GM12878 (cell line): ENCODE measurements around the gene SCAI. TPM values are rescaled to one million over a fixed set of nuclear protein-coding genes. Genes with fewer than 3 reads are reported as not detected.

Source experiments
- ATAC-seq: fragments of 200-7000 bp; cut with Tn5 transposase; 3 replicates; pipeline ENCODE4 v1.9.1; 2020; ENCODE audit warnings: mild to moderate bottlenecking, moderate library complexity
- BruUV-seq: library from RNA; stranded (reverse); fragments of 400-500 nt; replicated peaks from 2 replicates; lab custom pipeline; 2021; lab: Mats Ljungman, UMichigan
- CTCF ChIA-PET: fragments of 300-600 bp; sonication (Branson Sonifier 250); formaldehyde crosslinking; extraction: SDS; loops from one replicate; lab custom pipeline; 2021; ENCODE audit warnings: inconsistent platforms; lab: Yijun Ruan, JAX
- POLR2A ChIA-PET: fragments of 350-600 bp; formaldehyde crosslinking; extraction: SDS; loops from one replicate; lab custom pipeline; 2021; ENCODE audit warnings: inconsistent platforms; lab: Charles Lee
- RAD21 ChIA-PET: fragments of 300-600 bp; sonication (Branson Sonifier 250); formaldehyde crosslinking; loops from one replicate; lab custom pipeline; 2023; ENCODE audit warnings: antibody characterized with exemption; ENCODE audit not compliant: unreplicated experiment; lab: Charles Lee
- SMC1A ChIA-PET: fragments of 300-600 bp; sonication (Branson Sonifier 250); formaldehyde crosslinking; loops from one replicate; lab custom pipeline; 2023; ENCODE audit not compliant: unreplicated experiment, uncharacterized antibody; lab: Charles Lee
- DNase-seq: peaks from one replicate; pipeline ENCODE4 v3.0.0-alpha.2; 2011; ENCODE audit warnings: low read depth, low spot score
- FAIRE-seq: peaks from 3 replicates; lab custom pipeline; 2011; peaks lifted over from hg19 to GRCh38; lab: Jason Lieb, UNC
- H2AFZ ChIP-seq: 2 replicates; pipeline ENCODE4 v1.6.0; 2011; ENCODE audit warnings: low read depth, low read length, control low read depth; ENCODE audit not compliant: control insufficient read depth
- H3K27ac ChIP-seq: 2 replicates; pipeline ENCODE4 v1.5.1; 2011; ENCODE audit warnings: control low read depth; ENCODE audit not compliant: control insufficient read depth, insufficient read depth
- H3K27me3 ChIP-seq, 2 experiments: replicated peaks in 1 of 2; 2 replicates each; pipeline versions ENCODE4 v1.6.0 to v1.6.1; 2011; ENCODE audit warnings: low read length in 1 of 2; ENCODE audit not compliant: control insufficient read depth in 2 of 2, insufficient read depth in 2 of 2
- H3K36me3 ChIP-seq, 2 experiments: 2 replicates each; pipeline ENCODE4 v1.5.1; 2011; ENCODE audit warnings: low read length in 1 of 2; ENCODE audit not compliant: control insufficient read depth in 2 of 2, insufficient read depth in 2 of 2
- H3K4me1 ChIP-seq: 2 replicates; pipeline ENCODE4 v1.6.1; 2011; ENCODE audit warnings: mild to moderate bottlenecking, low read length, moderate library complexity, mixed read lengths; ENCODE audit not compliant: control insufficient read depth, insufficient read depth
- H3K4me2 ChIP-seq: 2 replicates; pipeline ENCODE4 v1.6.0; 2011; ENCODE audit warnings: control low read depth; ENCODE audit not compliant: control insufficient read depth, insufficient read depth
- H3K4me3 ChIP-seq: fragments of 200-600 bp; sonication (generic); 2 replicates; pipeline ENCODE4 v1.5.1; 2016
- H3K79me2 ChIP-seq: 2 replicates; pipeline ENCODE4 v1.6.0; 2011; ENCODE audit warnings: low read length; ENCODE audit not compliant: control insufficient read depth, insufficient read depth
- H3K9ac ChIP-seq: 2 replicates; pipeline ENCODE4 v1.8.0; 2011; ENCODE audit warnings: low read length, control low read depth, mixed read lengths; ENCODE audit not compliant: control insufficient read depth, insufficient read depth
- H3K9me3 ChIP-seq: replicated peaks from 3 replicates; pipeline ENCODE4 v1.5.1; 2011; ENCODE audit warnings: mild to moderate bottlenecking, low read length; ENCODE audit not compliant: control insufficient read depth, insufficient read depth
- H4K20me1 ChIP-seq: 2 replicates; pipeline ENCODE4 v1.6.0; 2011; ENCODE audit not compliant: control insufficient read depth, insufficient read depth
- BMI1 ChIP-seq: fragments of 450-650 bp; IDR thresholded peaks from 2 replicates; pipeline ENCODE4 v1.6.1; 2016; ENCODE audit warnings: mild to moderate bottlenecking, moderate library complexity, borderline replicate concordance
- CBX3 ChIP-seq: fragments of 200-600 bp; sonication (generic); IDR thresholded peaks from 2 replicates; pipeline ENCODE4 v1.6.1; 2016; ENCODE audit warnings: low read depth, borderline replicate concordance
- ESRRA ChIP-seq: IDR thresholded peaks from 2 replicates; pipeline ENCODE4 v1.6.1; 2012; ENCODE audit warnings: mild to moderate bottlenecking, low read length, improper control_type of control experiment
- IKZF1 ChIP-seq: fragments of 450-650 bp; conservative IDR thresholded peaks from 2 replicates; pipeline ENCODE4 v1.6.1; 2017; ENCODE audit warnings: antibody characterized with exemption, mild to moderate bottlenecking
- MYB ChIP-seq: fragments of 150-350 bp; IDR thresholded peaks from 2 replicates; pipeline ENCODE4 v1.6.1; 2014; ENCODE audit warnings: mild to moderate bottlenecking, low read depth, low read length, borderline replicate concordance
- NFIC ChIP-seq: IDR thresholded peaks from 2 replicates; pipeline ENCODE4 v1.6.1; 2012; ENCODE audit warnings: low read depth, mild to moderate bottlenecking, inconsistent platforms, low read length, moderate library complexity
- NFXL1 ChIP-seq: fragments of 450-650 bp; IDR thresholded peaks from 2 replicates; pipeline ENCODE4 v1.6.1; 2017; ENCODE audit warnings: antibody characterized with exemption, mild to moderate bottlenecking, borderline replicate concordance
- NR2F1 ChIP-seq: fragments of 450-650 bp; conservative IDR thresholded peaks from 2 replicates; pipeline ENCODE4 v1.6.1; 2017; ENCODE audit warnings: mild to moderate bottlenecking
- PAX5 ChIP-seq: IDR thresholded peaks from 2 replicates; pipeline ENCODE4 v1.6.1; 2011; ENCODE audit warnings: low read depth, low read length, borderline replicate concordance
- RAD21 ChIP-seq: IDR thresholded peaks from 2 replicates; pipeline ENCODE4 v1.6.1; 2011; ENCODE audit warnings: mild to moderate bottlenecking, low read depth, low read length, moderate library complexity; ENCODE audit not compliant: insufficient read depth
- RUNX3 ChIP-seq: IDR thresholded peaks from 2 replicates; pipeline ENCODE4 v1.6.1; 2012; ENCODE audit warnings: low read length, inconsistent platforms
- SIX5 ChIP-seq: IDR thresholded peaks from 2 replicates; pipeline ENCODE4 v1.6.1; 2011; ENCODE audit warnings: mild to moderate bottlenecking, low read depth, low read length, moderate library complexity; ENCODE audit not compliant: severe bottlenecking
- SP1 ChIP-seq: IDR thresholded peaks from one replicate; pipeline ENCODE4 v1.6.1; 2011; ENCODE audit warnings: low read depth, low read length
- SPI1 ChIP-seq: IDR thresholded peaks from 2 replicates; pipeline ENCODE4 v1.6.1; 2011; ENCODE audit warnings: low read depth, mild to moderate bottlenecking, low read length, moderate library complexity, borderline replicate concordance; ENCODE audit not compliant: insufficient read depth
- ZNF24 ChIP-seq: fragments of 450-650 bp; IDR thresholded peaks from 2 replicates; pipeline ENCODE4 v1.6.1; 2017; ENCODE audit warnings: antibody characterized with exemption, mild to moderate bottlenecking
- ZNF622 ChIP-seq: fragments of 450-650 bp; IDR thresholded peaks from 2 replicates; pipeline ENCODE4 v1.6.1; 2017; ENCODE audit warnings: mild to moderate bottlenecking, inconsistent platforms
- WGBS: methylation state at CpG from one replicate; pipeline ENCODE4 v1.1.6; 2016; ENCODE audit warnings: low lambda C conversion rate; ENCODE audit not compliant: insufficient replicate concordance, insufficient coverage; ENCODE audit errors: missing lambda C conversion rate; 5-methylcytosine and 5-hydroxymethylcytosine counted together
- in situ Hi-C: fragments of 300-500 bp; cut with MboI; formaldehyde crosslinking; loops from 9 replicates; pipeline ENCODE4 v1.14.3; 2018; ENCODE audit warnings: mixed read lengths
- intact Hi-C: fragments of 100-400 bp; cut with micrococcal nuclease; formaldehyde crosslinking; loops from one replicate; pipeline ENCODE4 v1.14.2; 2022; ENCODE audit not compliant: unreplicated experiment
- polyA plus RNA-seq, 11 experiments: library from polyadenylated mRNA; depleted of rRNA in 4 of 11; unstranded in 6 of 11; stranded (reverse) in 5 of 11; fragments of >200 nt; fragmentation: Nextera tagmentation in 4 of 11; fragmentation: Illumina TruSeq in 1 of 11; extraction: Ambion mirVana in 4 of 11; extraction: Trizol in 1 of 11; gene quantifications; 1 replicate in 1 of 11; 2 replicates in 10 of 11; pipeline versions ENCODE4 v1.2.1 to v1.2.3, GENCODE V29; 2011 to 2016; ENCODE audit warnings: inconsistent platforms in 2 of 11, missing spikeins in 2 of 11, low read depth in 1 of 11
- total RNA-seq, 4 experiments: library from RNA; depleted of rRNA in 3 of 4; stranded (reverse); fragments of >200 nt in 3 of 4; fragmentation: Illumina TruSeq in 1 of 4; extraction: Trizol in 1 of 4; gene quantifications; 2 replicates each; pipeline versions ENCODE4 v1.2.1 to v1.2.3, GENCODE V29; 2013 to 2021
- TF ChIP-seq, protein P1 (sequence below): IDR thresholded peaks from 2 replicates; pipeline ENCODE4 v1.6.1; 2011; ENCODE audit warnings: borderline replicate concordance, low read depth, mild to moderate bottlenecking, moderate library complexity, low read length; ENCODE audit not compliant: insufficient read depth, poor library complexity, severe bottlenecking
- TF ChIP-seq, protein P2 (sequence below): fragments of 450-650 bp; IDR thresholded peaks from 2 replicates; pipeline ENCODE4 v1.6.1; 2017; ENCODE audit warnings: low read depth, mild to moderate bottlenecking, moderate library complexity
- TF ChIP-seq, protein P3 (sequence below): fragments of 450-650 bp; formaldehyde crosslinking; IDR thresholded peaks from 2 replicates; pipeline ENCODE4 v1.4.0; 2022; ENCODE audit warnings: mild to moderate bottlenecking, moderate library complexity

Gene SCAI
- total and polyA plus RNA-seq, 10 of the 15 experiments (the other 5 are each of a cell fraction or from before 2014, with no cell fraction given) = 0.52 to 8.8 (median 5.1) TPM

DNA sequence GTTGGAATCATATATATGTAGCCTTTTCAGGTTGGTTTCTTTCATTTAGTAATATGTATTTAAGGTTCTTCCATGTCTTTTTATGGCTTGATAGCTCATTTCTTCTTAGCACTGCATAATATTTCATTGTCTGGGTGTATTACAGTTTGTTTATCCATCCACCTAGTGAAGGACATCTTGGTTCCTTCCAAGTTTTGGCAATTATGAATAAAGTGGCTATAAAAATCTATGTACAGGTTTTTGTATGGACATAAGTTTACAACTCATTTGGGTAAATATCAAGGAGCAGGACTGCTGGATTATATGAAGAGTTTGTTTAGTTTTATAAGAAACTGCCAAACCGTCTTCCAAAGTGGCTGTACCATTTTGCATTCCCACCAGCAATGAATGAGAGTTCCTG lies 34.6 kb upstream of the SCAI start:
- in situ Hi-C loops (no loop called here), intact Hi-C loops (no loop called here)
- Histone ChIP-seq H3K9me3 (no peaks in the 10 kb centered on the region), H3K9ac (no peak overlapping the region), H3K4me2 (no peak overlapping the region), H4K20me1 (no peaks in the 10 kb centered on the region), H3K79me2 (peaks cover 39% of the 10 kb centered on the region), H3K27me3 (no peaks in the 10 kb centered on the region), H3K4me1 (no peaks in the 10 kb centered on the region), H3K27ac (no peak overlapping the region), H3K4me3 (no peak overlapping the region), H2AFZ (no peak overlapping the region), H3K36me3 (peaks cover 0 to 3% of the 10 kb centered on the region in 2 experiments; a peak in 1 of 4 replicates)
- no peak for FAIRE-seq
- no peak for DNase-seq
- RAD21 ChIA-PET = no interaction called here
- WGBS = 100% methylated on average over 1 of the region's 1 CpG
- CTCF ChIA-PET = no interaction called here
- no peak for ATAC-seq
- TSS peak; percentile 12 for BruUV-seq
- SMC1A ChIA-PET = no interaction called here
- POLR2A ChIA-PET = no interaction called here
- TF ChIP-seq ESRRA (no peak), ZNF24 (no peak), RUNX3 (no peak), RAD21 (no peak), NFIC (no peak), SPI1 (no peak), NR2F1 (no peak), BMI1 (no peak), IKZF1 (no peak), SP1 (no peak), ZNF622 (no peak), NFXL1 (no peak), SIX5 (no peak), CBX3 (no peak), PAX5 (no peak), MYB (no peak)
- TF ChIP-seq, protein P1, sequence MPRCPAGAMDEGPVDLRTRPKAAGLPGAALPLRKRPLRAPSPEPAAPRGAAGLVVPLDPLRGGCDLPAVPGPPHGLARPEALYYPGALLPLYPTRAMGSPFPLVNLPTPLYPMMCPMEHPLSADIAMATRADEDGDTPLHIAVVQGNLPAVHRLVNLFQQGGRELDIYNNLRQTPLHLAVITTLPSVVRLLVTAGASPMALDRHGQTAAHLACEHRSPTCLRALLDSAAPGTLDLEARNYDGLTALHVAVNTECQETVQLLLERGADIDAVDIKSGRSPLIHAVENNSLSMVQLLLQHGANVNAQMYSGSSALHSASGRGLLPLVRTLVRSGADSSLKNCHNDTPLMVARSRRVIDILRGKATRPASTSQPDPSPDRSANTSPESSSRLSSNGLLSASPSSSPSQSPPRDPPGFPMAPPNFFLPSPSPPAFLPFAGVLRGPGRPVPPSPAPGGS = no peak
- TF ChIP-seq, protein P2, sequence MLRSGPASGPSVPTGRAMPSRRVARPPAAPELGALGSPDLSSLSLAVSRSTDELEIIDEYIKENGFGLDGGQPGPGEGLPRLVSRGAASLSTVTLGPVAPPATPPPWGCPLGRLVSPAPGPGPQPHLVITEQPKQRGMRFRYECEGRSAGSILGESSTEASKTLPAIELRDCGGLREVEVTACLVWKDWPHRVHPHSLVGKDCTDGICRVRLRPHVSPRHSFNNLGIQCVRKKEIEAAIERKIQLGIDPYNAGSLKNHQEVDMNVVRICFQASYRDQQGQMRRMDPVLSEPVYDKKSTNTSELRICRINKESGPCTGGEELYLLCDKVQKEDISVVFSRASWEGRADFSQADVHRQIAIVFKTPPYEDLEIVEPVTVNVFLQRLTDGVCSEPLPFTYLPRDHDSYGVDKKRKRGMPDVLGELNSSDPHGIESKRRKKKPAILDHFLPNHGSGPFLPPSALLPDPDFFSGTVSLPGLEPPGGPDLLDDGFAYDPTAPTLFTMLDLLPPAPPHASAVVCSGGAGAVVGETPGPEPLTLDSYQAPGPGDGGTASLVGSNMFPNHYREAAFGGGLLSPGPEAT = no peak
- TF ChIP-seq, protein P3, sequence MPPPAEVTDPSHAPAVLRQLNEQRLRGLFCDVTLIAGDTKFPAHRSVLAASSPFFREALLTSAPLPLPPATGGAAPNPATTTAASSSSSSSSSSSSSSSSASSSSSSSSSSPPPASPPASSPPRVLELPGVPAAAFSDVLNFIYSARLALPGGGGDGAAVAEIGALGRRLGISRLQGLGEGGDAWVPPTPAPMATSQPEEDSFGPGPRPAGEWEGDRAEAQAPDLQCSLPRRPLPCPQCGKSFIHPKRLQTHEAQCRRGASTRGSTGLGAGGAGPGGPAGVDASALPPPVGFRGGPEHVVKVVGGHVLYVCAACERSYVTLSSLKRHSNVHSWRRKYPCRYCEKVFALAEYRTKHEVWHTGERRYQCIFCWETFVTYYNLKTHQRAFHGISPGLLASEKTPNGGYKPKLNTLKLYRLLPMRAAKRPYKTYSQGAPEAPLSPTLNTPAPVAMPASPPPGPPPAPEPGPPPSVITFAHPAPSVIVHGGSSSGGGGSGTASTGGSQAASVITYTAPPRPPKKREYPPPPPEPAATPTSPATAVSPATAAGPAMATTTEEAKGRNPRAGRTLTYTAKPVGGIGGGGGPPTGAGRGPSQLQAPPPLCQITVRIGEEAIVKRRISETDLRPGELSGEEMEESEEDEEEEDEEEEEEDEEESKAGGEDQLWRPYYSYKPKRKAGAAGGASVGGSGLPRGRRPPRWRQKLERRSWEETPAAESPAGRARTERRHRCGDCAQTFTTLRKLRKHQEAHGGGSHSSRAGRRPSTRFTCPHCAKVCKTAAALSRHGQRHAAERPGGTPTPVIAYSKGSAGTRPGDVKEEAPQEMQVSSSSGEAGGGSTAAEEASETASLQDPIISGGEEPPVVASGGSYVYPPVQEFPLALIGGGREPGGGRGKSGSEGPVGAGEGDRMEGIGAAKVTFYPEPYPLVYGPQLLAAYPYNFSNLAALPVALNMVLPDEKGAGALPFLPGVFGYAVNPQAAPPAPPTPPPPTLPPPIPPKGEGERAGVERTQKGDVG (CRISPR knock-in tag) = no peak
